Lung (tissue), 12 donors: ENCODE measurements around the gene ABCB8. TPM values are rescaled to one million over a fixed set of nuclear protein-coding genes. Genes with fewer than 3 reads are reported as not detected.

Experiments used
- ATAC-seq: fragments of 200-7000 bp; cut with Tn5 transposase; one replicate; pipeline ENCODE4 v1.9.1; 2020; ENCODE audit warnings: moderate number of reproducible peaks; ENCODE audit not compliant: insufficient read depth, low FRiP score
- DNase-seq, 3 donors: peaks; one replicate each; pipeline ENCODE4 v3.0.0-alpha.2; 2013 to 2017
- H3K27ac ChIP-seq, 2 donors: one replicate each; pipeline ENCODE4 v1.5.1; 2013; ENCODE audit warnings: mild to moderate bottlenecking in 2 of 2, moderate library complexity in 2 of 2, control low read depth in 1 of 2, inconsistent platforms in 1 of 2, low read depth in 1 of 2, low read length in 1 of 2
- H3K27me3 ChIP-seq, 3 donors: one replicate each; pipeline ENCODE4 v1.5.1; 2013; ENCODE audit warnings: low read length in 2 of 3; ENCODE audit not compliant: control insufficient read depth in 3 of 3, insufficient read depth in 3 of 3
- H3K36me3 ChIP-seq, 4 donors: one replicate each; pipeline ENCODE4 v1.5.1; 2013; ENCODE audit warnings: low read length in 4 of 4, mild to moderate bottlenecking in 1 of 4, moderate library complexity in 1 of 4; ENCODE audit not compliant: control insufficient read depth in 4 of 4, insufficient read depth in 4 of 4
- H3K4me1 ChIP-seq, 5 donors: one replicate each; pipeline ENCODE4 v1.5.1; 2013; ENCODE audit warnings: low read length in 5 of 5, mild to moderate bottlenecking in 2 of 5, moderate library complexity in 1 of 5; ENCODE audit not compliant: control insufficient read depth in 5 of 5, insufficient read depth in 5 of 5
- H3K4me3 ChIP-seq: one replicate; pipeline ENCODE4 v1.5.1; 2013; ENCODE audit warnings: mild to moderate bottlenecking, control low read depth, moderate library complexity
- H3K9ac ChIP-seq, 2 donors: one replicate each; pipeline ENCODE4 v1.5.1; 2013; ENCODE audit warnings: low read length in 2 of 2, control low read depth in 1 of 2; ENCODE audit not compliant: insufficient read depth in 1 of 2
- H3K9me3 ChIP-seq, 4 donors: one replicate each; pipeline ENCODE4 v1.5.1; 2013; ENCODE audit warnings: low read length in 3 of 4, mild to moderate bottlenecking in 1 of 4, moderate library complexity in 1 of 4; ENCODE audit not compliant: control insufficient read depth in 4 of 4, insufficient read depth in 3 of 4
- WGBS, 2 donors: extraction: QIAGEN DNeasy Blood & Tissue Kit; methylation state at CpG; one replicate each; pipeline ENCODE4 v1.1.7; 2013; 5-methylcytosine and 5-hydroxymethylcytosine counted together
- polyA plus RNA-seq, 2 donors: library from polyadenylated mRNA; stranded (reverse); fragments of 200-250 nt; gene quantifications; one replicate each; pipeline ENCODE4 v1.2.1, GENCODE V29; 2013
- total RNA-seq, 2 donors: library from RNA; depleted of rRNA in 1 of 2; stranded (reverse); fragments of >200 nt in 1 of 2; gene quantifications; one replicate each; pipeline ENCODE4 v1.2.1, GENCODE V29; 2014 to 2021
- TF ChIP-seq, protein P1 (sequence below): IDR thresholded peaks from 2 replicates; pipeline ENCODE4 v1.5.1; 2012; ENCODE audit warnings: mild to moderate bottlenecking; ENCODE audit errors: control extremely low read depth, extremely low read depth
- donor health status: control.
- donor health status: control.
- donor health status: Bipolar disorder and iron deficiency.
- donor health status: healthy.
- donor health status: DM: yes; HTN: yes; CAD: no.

The ABCB8 gene
- total and polyA plus RNA-seq, 4 donors = 21.8 to 61.5 (median 28.8) TPM

DNA sequence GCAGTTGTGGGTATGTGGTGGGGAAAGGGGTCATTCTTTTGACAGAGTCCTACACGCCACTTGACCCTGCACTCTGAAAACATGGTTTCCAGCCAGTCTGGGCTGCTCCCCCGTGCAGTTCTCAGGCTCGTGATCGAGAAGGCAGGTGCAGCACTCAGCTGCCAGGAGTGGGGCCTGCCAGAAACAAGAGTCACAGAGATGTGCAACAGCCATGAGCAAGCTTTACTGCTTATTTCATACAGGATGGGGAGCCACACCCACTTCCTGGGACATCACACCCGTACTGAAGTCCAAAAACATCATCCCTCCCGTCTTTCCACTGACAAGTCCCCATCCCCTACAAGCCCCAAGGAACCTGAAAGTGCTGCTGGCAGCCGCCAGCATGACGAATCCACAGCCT, 13.3 kb upstream of the ABCB8 start:
- H3K9ac ChIP-seq = no peak overlapping the region
- no peak overlapping the region for H3K27ac ChIP-seq
- H3K27me3 ChIP-seq = peaks cover 0 to 16% (median 7%) of the 10 kb centered on the region in 3 donors
- H3K36me3 ChIP-seq = peaks cover 0 to 4% (median 0%) of the 10 kb centered on the region in 4 donors
- TF ChIP-seq, protein P1, sequence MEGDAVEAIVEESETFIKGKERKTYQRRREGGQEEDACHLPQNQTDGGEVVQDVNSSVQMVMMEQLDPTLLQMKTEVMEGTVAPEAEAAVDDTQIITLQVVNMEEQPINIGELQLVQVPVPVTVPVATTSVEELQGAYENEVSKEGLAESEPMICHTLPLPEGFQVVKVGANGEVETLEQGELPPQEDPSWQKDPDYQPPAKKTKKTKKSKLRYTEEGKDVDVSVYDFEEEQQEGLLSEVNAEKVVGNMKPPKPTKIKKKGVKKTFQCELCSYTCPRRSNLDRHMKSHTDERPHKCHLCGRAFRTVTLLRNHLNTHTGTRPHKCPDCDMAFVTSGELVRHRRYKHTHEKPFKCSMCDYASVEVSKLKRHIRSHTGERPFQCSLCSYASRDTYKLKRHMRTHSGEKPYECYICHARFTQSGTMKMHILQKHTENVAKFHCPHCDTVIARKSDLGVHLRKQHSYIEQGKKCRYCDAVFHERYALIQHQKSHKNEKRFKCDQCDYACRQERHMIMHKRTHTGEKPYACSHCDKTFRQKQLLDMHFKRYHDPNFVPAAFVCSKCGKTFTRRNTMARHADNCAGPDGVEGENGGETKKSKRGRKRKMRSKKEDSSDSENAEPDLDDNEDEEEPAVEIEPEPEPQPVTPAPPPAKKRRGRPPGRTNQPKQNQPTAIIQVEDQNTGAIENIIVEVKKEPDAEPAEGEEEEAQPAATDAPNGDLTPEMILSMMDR = no peak
- WGBS, 2 donors = 78 to 80% methylated on average over 8 of the region's 8 CpGs
- H3K4me1 ChIP-seq = peaks cover 0 to 38% (median 16%) of the 10 kb centered on the region in 5 donors
- DNase-seq (no peak), ATAC-seq (no peak)
- H3K4me3 ChIP-seq = no peak overlapping the region
- H3K9me3 ChIP-seq = no peaks in the 10 kb centered on the region

DNA sequence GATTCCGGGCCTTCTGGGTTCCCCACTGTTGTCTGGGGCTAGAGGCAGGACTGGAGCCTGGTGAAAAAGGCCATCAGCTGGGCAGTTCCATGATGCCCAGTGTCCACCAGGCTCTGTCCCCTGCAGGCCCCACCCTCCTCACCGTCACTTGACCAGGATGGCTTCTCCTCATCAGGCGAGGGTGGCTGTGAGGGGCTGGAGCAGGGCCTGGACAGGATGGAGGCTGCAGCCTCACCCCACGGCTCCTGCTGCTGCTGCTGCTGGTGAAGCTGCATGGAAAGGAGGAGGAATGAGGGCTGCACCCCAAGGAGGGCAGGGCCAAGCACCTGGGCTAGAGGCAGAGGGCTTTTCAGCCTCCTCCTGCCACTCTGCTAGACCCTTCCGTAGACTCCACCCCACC, 12.3 kb upstream of the ABCB8 start:
- DNase-seq (no peak), ATAC-seq (no peak)
- Histone ChIP-seq H3K4me3 (no peak overlapping the region), H3K4me1 (peaks cover 0 to 28% (median 8%) of the 10 kb centered on the region in 5 donors), H3K36me3 (peaks cover 0 to 4% (median 0%) of the 10 kb centered on the region in 4 donors), H3K9ac (no peak overlapping the region), H3K27ac (no peak overlapping the region), H3K9me3 (no peaks in the 10 kb centered on the region), H3K27me3 (peaks cover 0 to 16% (median 13%) of the 10 kb centered on the region in 3 donors)
- TF ChIP-seq, protein P1 = no peak
- WGBS, 2 donors = 85 to 87% methylated on average over 5 of the region's 5 CpGs

DNA sequence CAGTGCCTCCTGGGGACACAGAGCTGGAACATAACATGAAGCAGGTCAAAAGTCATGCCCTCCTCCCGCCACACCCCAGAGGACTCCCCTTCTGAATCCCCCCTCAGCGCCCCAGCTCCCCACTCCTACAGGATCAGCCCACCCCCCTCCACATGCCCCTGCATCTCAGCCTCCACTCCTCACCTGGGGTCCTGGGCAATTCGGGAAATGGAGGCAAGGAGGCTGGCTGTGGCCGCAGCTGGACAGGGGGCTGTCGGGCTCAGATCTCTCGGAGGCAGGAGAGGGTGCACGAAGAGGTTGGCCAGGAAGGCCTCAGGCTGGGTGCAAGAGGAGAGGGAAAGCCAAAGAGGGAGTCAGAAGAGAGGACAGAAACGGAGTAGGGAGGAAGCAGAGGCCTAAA, 11.7 kb upstream of the ABCB8 start:
- Histone ChIP-seq H3K4me1 (peaks cover 0 to 25% (median 8%) of the 10 kb centered on the region in 5 donors), H3K9me3 (no peaks in the 10 kb centered on the region), H3K4me3 (no peak overlapping the region), H3K27me3 (peaks cover 0 to 16% (median 13%) of the 10 kb centered on the region in 3 donors), H3K36me3 (peaks cover 0 to 4% (median 0%) of the 10 kb centered on the region in 4 donors), H3K27ac (no peak overlapping the region), H3K9ac (no peak overlapping the region)
- TF ChIP-seq, protein P1 = no peak
- ATAC-seq (no peak), DNase-seq (no peak)
- WGBS, 2 donors = 89 to 91% methylated on average over 8 of the region's 8 CpGs

DNA sequence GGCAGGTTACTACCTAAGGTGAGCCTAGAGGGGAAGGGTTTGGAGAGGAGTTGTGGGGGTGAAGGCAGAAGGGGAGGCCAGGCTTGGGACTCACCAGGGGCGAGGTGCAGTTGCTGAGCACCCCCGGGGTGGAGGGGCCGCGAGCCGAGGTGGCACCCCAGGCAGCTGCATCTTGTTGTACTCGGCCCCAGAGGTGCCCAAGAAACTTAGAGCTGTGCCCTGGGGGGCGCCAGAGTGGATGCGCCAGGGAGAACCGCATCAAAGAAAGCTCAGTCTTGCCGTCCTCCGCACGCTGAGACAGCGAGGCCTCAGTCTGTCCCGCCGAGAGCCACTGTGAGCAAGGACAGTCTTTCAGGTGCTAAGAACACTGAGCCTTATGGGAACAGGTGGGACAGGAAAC, 11.3 kb upstream of the ABCB8 start:
- Histone ChIP-seq H3K36me3 (peaks cover 0 to 4% (median 0%) of the 10 kb centered on the region in 4 donors), H3K9me3 (no peaks in the 10 kb centered on the region), H3K4me1 (peaks cover 0 to 25% (median 8%) of the 10 kb centered on the region in 5 donors), H3K27ac (no peak overlapping the region), H3K4me3 (no peak overlapping the region), H3K9ac (no peak overlapping the region), H3K27me3 (peaks cover 0 to 17% (median 13%) of the 10 kb centered on the region in 3 donors)
- WGBS, 2 donors = 82 to 95% methylated on average over 15 of the region's 15 CpGs
- DNase-seq = no peak
- TF ChIP-seq, protein P1 = no peak
- ATAC-seq = no peak
